IMR-90 (cell line): ENCODE data around the gene NEDD1. TPM values are rescaled to one million over a fixed set of nuclear protein-coding genes. Genes with fewer than 3 reads are reported as not detected.
A peak's percentile ranks its signal among the peaks of the same experiment; 100 is the strongest.

ENCODE experiments used
- ATAC-seq: fragments of 200-7000 bp; cut with Tn5 transposase; 2 replicates; pipeline ENCODE4 v1.9.1; 2020; ENCODE audit warnings: low read depth, mild to moderate bottlenecking, moderate library complexity
- BruUV-seq: library from RNA; stranded (reverse); fragments of 400-500 nt; replicated peaks from 2 replicates; lab custom pipeline; 2021; lab: Mats Ljungman, UMichigan
- CTCF ChIA-PET: fragments of 300-600 bp; formaldehyde crosslinking; extraction: SDS; loops from one replicate; lab custom pipeline; 2021; ENCODE audit warnings: antibody characterized with exemption; lab: Yijun Ruan, JAX
- POLR2A ChIA-PET: fragments of 300-600 bp; sonication (Branson Sonifier 250); formaldehyde crosslinking; loops from one replicate; lab custom pipeline; 2022; ENCODE audit warnings: antibody characterized with exemption; ENCODE audit not compliant: unreplicated experiment; lab: Charles Lee
- DNase-seq: peaks from one replicate; pipeline ENCODE4 v3.0.0; 2013
- H2AFZ ChIP-seq: replicated peaks from 2 replicates; pipeline ENCODE3; 2013; ENCODE audit warnings: low read length, mild to moderate bottlenecking; ENCODE audit not compliant: poor library complexity
- H2AK5ac ChIP-seq: 2 replicates; pipeline ENCODE4 v1.6.1; 2013; ENCODE audit warnings: low read depth, low read length, inconsistent platforms
- H2AK9ac ChIP-seq: replicated peaks from 2 replicates; pipeline ENCODE3; 2013; ENCODE audit warnings: mild to moderate bottlenecking, low read depth, low read length, moderate library complexity; ENCODE audit not compliant: poor library complexity
- H2BK120ac ChIP-seq: 2 replicates; pipeline ENCODE4 v1.6.1; 2013; ENCODE audit warnings: low read depth, low read length, inconsistent platforms
- H2BK15ac ChIP-seq: 3 replicates; pipeline ENCODE4 v1.6.1; 2013; ENCODE audit warnings: low read depth, low read length, inconsistent platforms
- H2BK20ac ChIP-seq: 2 replicates; pipeline ENCODE4 v1.6.1; 2013; ENCODE audit warnings: low read depth, mild to moderate bottlenecking, inconsistent platforms, low read length, moderate library complexity
- H2BK5ac ChIP-seq: 2 replicates; pipeline ENCODE4 v1.6.1; 2013; ENCODE audit warnings: mild to moderate bottlenecking, low read depth, low read length, inconsistent platforms; ENCODE audit not compliant: poor library complexity, severe bottlenecking
- H3K14ac ChIP-seq: replicated peaks from 2 replicates; pipeline ENCODE4 v1.6.1; 2013; ENCODE audit warnings: low read depth, low read length, inconsistent platforms
- H3K18ac ChIP-seq: 2 replicates; pipeline ENCODE4 v1.6.1; 2013; ENCODE audit warnings: low read depth, low read length, control low read depth
- H3K23ac ChIP-seq: 2 replicates; pipeline ENCODE4 v1.6.1; 2013; ENCODE audit warnings: low read depth, low read length, inconsistent platforms
- H3K27ac ChIP-seq: 2 replicates; pipeline ENCODE4 v1.5.1; 2013; ENCODE audit warnings: mild to moderate bottlenecking, control low read depth, low read length; ENCODE audit not compliant: insufficient read depth
- H3K27me3 ChIP-seq: 2 replicates; pipeline ENCODE4 v1.6.1; 2013; ENCODE audit warnings: low read length; ENCODE audit not compliant: control insufficient read depth, insufficient read depth
- H3K36me3 ChIP-seq: 2 replicates; pipeline ENCODE4 v1.6.1; 2013; ENCODE audit warnings: low read length, mixed read lengths; ENCODE audit not compliant: control insufficient read depth, insufficient read depth
- H3K4ac ChIP-seq: 2 replicates; pipeline ENCODE4 v1.6.1; 2013; ENCODE audit warnings: low read depth, low read length, inconsistent platforms
- H3K4me1 ChIP-seq: 2 replicates; pipeline ENCODE4 v1.6.1; 2013; ENCODE audit warnings: low read length, mixed read lengths; ENCODE audit not compliant: control insufficient read depth, insufficient read depth
- H3K4me2 ChIP-seq: 2 replicates; pipeline ENCODE4 v1.6.1; 2013; ENCODE audit warnings: low read depth, mild to moderate bottlenecking, control low read depth, low read length, moderate library complexity
- H3K4me3 ChIP-seq: 2 replicates; pipeline ENCODE4 v1.5.1; 2013; ENCODE audit warnings: low read depth, mild to moderate bottlenecking, control low read depth, low read length, moderate library complexity; ENCODE audit not compliant: insufficient read depth
- H3K56ac ChIP-seq: 2 replicates; pipeline ENCODE4 v1.6.1; 2013; ENCODE audit warnings: low read length, inconsistent platforms; ENCODE audit not compliant: insufficient read depth; ENCODE audit errors: extremely low read depth
- H3K79me1 ChIP-seq, 2 experiments: 2 replicates each; pipeline ENCODE4 v1.6.1; 2013; ENCODE audit warnings: low read length in 2 of 2, inconsistent platforms in 1 of 2, low read depth in 1 of 2
- H3K9ac ChIP-seq: 2 replicates; pipeline ENCODE4 v1.6.1; 2013; ENCODE audit warnings: low read depth, low read length, control low read depth
- H3K9me1 ChIP-seq: 2 replicates; pipeline ENCODE4 v1.6.1; 2013; ENCODE audit warnings: low read length, inconsistent platforms; ENCODE audit not compliant: insufficient read depth
- H3K9me3 ChIP-seq: 2 replicates; pipeline ENCODE4 v1.6.1; 2013; ENCODE audit warnings: low read length; ENCODE audit not compliant: control insufficient read depth, insufficient read depth
- H4K20me1 ChIP-seq: 2 replicates; pipeline ENCODE4 v1.6.1; 2013; ENCODE audit warnings: low read length, inconsistent platforms; ENCODE audit not compliant: insufficient read depth
- H4K5ac ChIP-seq: 2 replicates; pipeline ENCODE4 v1.6.1; 2013; ENCODE audit warnings: mild to moderate bottlenecking, low read depth, low read length, control low read depth
- H4K8ac ChIP-seq, 2 experiments: 2 replicates each; pipeline ENCODE4 v1.6.1; 2013; ENCODE audit warnings: low read depth in 2 of 2, low read length in 2 of 2, control low read depth in 1 of 2, inconsistent platforms in 1 of 2
- H4K91ac ChIP-seq: 2 replicates; pipeline ENCODE4 v1.6.1; 2013; ENCODE audit warnings: low read depth, low read length, inconsistent platforms; ENCODE audit not compliant: insufficient read depth
- BHLHE40 ChIP-seq: fragments of 150-350 bp; IDR thresholded peaks from 2 replicates; pipeline ENCODE4 v1.6.1; 2016; ENCODE audit warnings: mild to moderate bottlenecking, low read depth, low read length
- CEBPB ChIP-seq: IDR thresholded peaks from 2 replicates; pipeline ENCODE4 v1.6.1; 2012; ENCODE audit warnings: low read depth, low read length, improper control_type of control experiment
- CHD1 ChIP-seq: IDR thresholded peaks from 2 replicates; pipeline ENCODE4 v1.6.1; 2012; ENCODE audit warnings: low read depth, low read length, improper control_type of control experiment
- FOS ChIP-seq: fragments of 150-350 bp; IDR thresholded peaks from 2 replicates; pipeline ENCODE4 v1.6.1; 2016; ENCODE audit warnings: low read depth, low read length
- MAFK ChIP-seq: IDR thresholded peaks from 2 replicates; pipeline ENCODE4 v1.6.1; 2012; ENCODE audit warnings: low read depth, low read length, improper control_type of control experiment
- MAZ ChIP-seq: IDR thresholded peaks from 2 replicates; pipeline ENCODE4 v1.6.1; 2012; ENCODE audit warnings: low read depth, mild to moderate bottlenecking, low read length, improper control_type of control experiment, moderate library complexity, borderline replicate concordance
- MXI1 ChIP-seq: IDR thresholded peaks from 2 replicates; pipeline ENCODE4 v1.6.1; 2012; ENCODE audit warnings: low read depth, mild to moderate bottlenecking, low read length, moderate library complexity, borderline replicate concordance
- NFE2L2 ChIP-seq: fragments of 150-350 bp; IDR thresholded peaks from 2 replicates; pipeline ENCODE4 v1.6.1; 2016; ENCODE audit warnings: low read depth, mild to moderate bottlenecking, low read length
- POLR2A ChIP-seq: IDR thresholded peaks from 2 replicates; pipeline ENCODE4 v1.6.1; 2012; ENCODE audit warnings: mild to moderate bottlenecking, low read depth, low read length
- RCOR1 ChIP-seq: IDR thresholded peaks from 2 replicates; pipeline ENCODE4 v1.6.1; 2012; ENCODE audit warnings: mild to moderate bottlenecking, low read length, improper control_type of control experiment; ENCODE audit not compliant: insufficient replicate concordance
- SMC3 ChIP-seq: fragments of 150-350 bp; IDR thresholded peaks from 2 replicates; pipeline ENCODE4 v1.6.1; 2016; ENCODE audit warnings: low read depth, mild to moderate bottlenecking, antibody characterized with exemption, low read length, moderate library complexity
- WGBS, 2 experiments: methylation state at CpG; one replicate each; pipeline versions ENCODE4 v1.1.5 to v1.1.7; 2013; ENCODE audit warnings: missing lambda C conversion rate in 2 of 2; ENCODE audit not compliant: insufficient read length in 1 of 2; ENCODE audit errors: extremely low coverage in 2 of 2; 5-methylcytosine and 5-hydroxymethylcytosine counted together
- dilution Hi-C: fragments of 300-500 bp; cut with HindIII; formaldehyde crosslinking; loops from one replicate; pipeline ENCODE4 v1.14.3; 2018; ENCODE audit warnings: low sequenced_read_pairs; ENCODE audit not compliant: unreplicated experiment
- in situ Hi-C: fragments of 300-500 bp; cut with MboI; formaldehyde crosslinking; loops from 3 replicates; pipeline ENCODE4 v1.14.3; 2019; ENCODE audit warnings: low sequenced_read_pairs, inconsistent platforms, mixed read lengths
- intact Hi-C: fragments of 100-400 bp; cut with micrococcal nuclease; formaldehyde crosslinking; loops from 2 replicates; pipeline ENCODE4 v1.10.0; 2022
- polyA plus RNA-seq, 3 experiments: library from polyadenylated mRNA; depleted of rRNA; stranded (reverse); fragments of >200 nt; gene quantifications; 2 replicates each; pipeline ENCODE4 v1.2.3, GENCODE V29; 2012; ENCODE audit warnings: low replicate concordance in 1 of 3
- total RNA-seq: library from RNA; depleted of rRNA; stranded (reverse); fragments of >200 nt; gene quantifications from 2 replicates; pipeline ENCODE4 v1.2.3, GENCODE V29; 2012
- TF ChIP-seq, protein P1 (sequence below): fragments of 150-350 bp; IDR thresholded peaks from 2 replicates; pipeline ENCODE4 v1.6.1; 2016; ENCODE audit warnings: low read depth, mild to moderate bottlenecking, low read length, moderate library complexity, borderline replicate concordance
- TF ChIP-seq, protein P2 (sequence below): conservative IDR thresholded peaks from 2 replicates; pipeline ENCODE4 v1.5.1; 2012; ENCODE audit warnings: mild to moderate bottlenecking, low read depth, low read length, improper control_type of control experiment
- TF ChIP-seq, protein P3 (sequence below): fragments of 150-350 bp; IDR thresholded peaks from 2 replicates; pipeline ENCODE4 v1.6.1; 2017; ENCODE audit warnings: mild to moderate bottlenecking, antibody characterized with exemption, low read length, low read depth

NEDD1 gene
- total and polyA plus RNA-seq, 2 of the 4 experiments (the other 2 are of a cell fraction) = 10.0 to 48.0 TPM

DNA sequence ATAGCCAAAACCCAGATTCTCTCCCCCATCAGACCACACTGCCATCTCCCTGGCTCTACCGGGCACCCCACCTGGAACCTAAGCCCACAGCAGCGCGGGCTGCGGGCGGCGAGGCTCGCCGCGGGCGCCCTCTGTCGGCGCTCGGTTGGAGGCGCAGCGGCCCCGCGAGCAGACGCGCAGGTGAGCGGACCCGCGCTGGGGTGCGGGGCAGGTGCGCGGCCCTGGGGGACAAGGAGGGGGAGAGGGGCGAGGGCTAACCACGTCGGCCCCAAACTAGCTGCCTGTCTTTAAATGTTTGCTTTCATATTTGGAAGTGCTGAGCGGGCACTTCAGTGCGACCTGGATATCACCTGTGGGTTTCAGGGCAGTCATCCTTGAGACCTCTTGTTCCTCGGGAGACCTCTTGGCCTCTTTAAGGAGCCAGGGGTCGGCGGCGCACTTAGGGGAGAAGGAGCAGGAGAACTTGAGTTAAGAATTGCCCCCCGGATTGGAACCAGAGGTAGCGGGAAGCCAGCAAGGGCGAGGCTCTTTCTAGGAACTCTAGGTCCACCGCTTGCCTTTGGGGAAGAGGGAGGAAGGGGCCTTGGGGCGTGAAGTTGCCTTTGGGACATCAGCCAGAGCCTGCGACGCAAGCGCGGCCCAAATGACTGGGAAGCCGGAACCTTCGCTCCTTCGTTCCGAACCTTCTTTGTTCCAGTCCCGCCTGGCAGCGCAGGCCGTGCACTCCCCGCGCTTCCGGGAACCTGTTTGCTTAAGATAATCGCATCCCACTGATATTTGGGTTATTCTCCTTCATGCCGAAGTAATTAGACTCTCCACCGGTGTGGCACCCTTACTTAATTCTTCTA, 78.7 kb downstream of the NEDD1 start:
- H4K5ac ChIP-seq = no peak overlapping the region
- ATAC-seq (peak; percentile 75), DNase-seq (no peak)
- H2BK5ac ChIP-seq = no peak overlapping the region
- no peaks in the 10 kb centered on the region for H4K20me1 ChIP-seq
- H3K9ac ChIP-seq = no peak overlapping the region
- POLR2A ChIA-PET = no interaction called here
- H3K4me2 ChIP-seq = peak overlapping the region; percentile 72
- no peak overlapping the region for H3K27ac ChIP-seq
- H3K36me3 ChIP-seq = no peaks in the 10 kb centered on the region
- H3K18ac ChIP-seq = no peak overlapping the region
- CTCF ChIA-PET = interaction anchor here (0.6 to 1.4 kb wide), 5 partner anchors 8 to 323 kb away, joined by 3 to 6 read pairs (median 3); no protein-coding TSS in a partner anchor
- H3K79me1 ChIP-seq = no peaks in the 10 kb centered on the region
- no TSS peak for BruUV-seq
- H3K4me1 ChIP-seq = no peaks in the 10 kb centered on the region
- no peaks in the 10 kb centered on the region for H3K9me1 ChIP-seq
- no peak overlapping the region for H2AK5ac ChIP-seq
- H3K23ac ChIP-seq = no peak overlapping the region
- no peak overlapping the region for H3K4ac ChIP-seq
- peak overlapping the region; percentile 57 for H2AK9ac ChIP-seq
- H3K4me3 ChIP-seq = peak overlapping the region; percentile 10
- peak overlapping the region; percentile 82 for H2AFZ ChIP-seq
- no peak overlapping the region for H3K56ac ChIP-seq
- no peak overlapping the region for H2BK120ac ChIP-seq
- H4K8ac ChIP-seq = no peak overlapping the region
- no peak overlapping the region for H4K91ac ChIP-seq
- H2BK20ac ChIP-seq = no peak overlapping the region
- in situ Hi-C loops (loop anchor here (10.0 to 25.0 kb wide), 2 partner anchors 401 to 1402 kb away; no protein-coding TSS in a partner anchor), intact Hi-C loops (loop anchor here (1.0 kb wide), 2 partner anchors 407 to 1412 kb away; no protein-coding TSS in a partner anchor), dilution Hi-C loops (no loop called here)
- H3K27me3 ChIP-seq = peaks cover 10% of the 10 kb centered on the region
- no peak overlapping the region for H3K14ac ChIP-seq
- H3K9me3 ChIP-seq = no peaks in the 10 kb centered on the region
- 0% methylated on average over 1 of the region's 56 CpGs; no CpG with 5 or more reads in 1 of the 2 experiments for WGBS, 2 experiments
- no peak overlapping the region for H2BK15ac ChIP-seq
- TF ChIP-seq BHLHE40 (no peak), MXI1 (no peak), NFE2L2 (no peak), CEBPB (no peak), CHD1 (no peak), POLR2A (no peak), MAFK (peak; percentile 39; the same call in 1 of the 2 replicates), SMC3 (peak; percentile 47), FOS (no peak), RCOR1 (no peak), MAZ (no peak)
- TF ChIP-seq, protein P1, sequence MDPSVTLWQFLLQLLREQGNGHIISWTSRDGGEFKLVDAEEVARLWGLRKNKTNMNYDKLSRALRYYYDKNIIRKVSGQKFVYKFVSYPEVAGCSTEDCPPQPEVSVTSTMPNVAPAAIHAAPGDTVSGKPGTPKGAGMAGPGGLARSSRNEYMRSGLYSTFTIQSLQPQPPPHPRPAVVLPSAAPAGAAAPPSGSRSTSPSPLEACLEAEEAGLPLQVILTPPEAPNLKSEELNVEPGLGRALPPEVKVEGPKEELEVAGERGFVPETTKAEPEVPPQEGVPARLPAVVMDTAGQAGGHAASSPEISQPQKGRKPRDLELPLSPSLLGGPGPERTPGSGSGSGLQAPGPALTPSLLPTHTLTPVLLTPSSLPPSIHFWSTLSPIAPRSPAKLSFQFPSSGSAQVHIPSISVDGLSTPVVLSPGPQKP = no peak
- TF ChIP-seq, protein P2, sequence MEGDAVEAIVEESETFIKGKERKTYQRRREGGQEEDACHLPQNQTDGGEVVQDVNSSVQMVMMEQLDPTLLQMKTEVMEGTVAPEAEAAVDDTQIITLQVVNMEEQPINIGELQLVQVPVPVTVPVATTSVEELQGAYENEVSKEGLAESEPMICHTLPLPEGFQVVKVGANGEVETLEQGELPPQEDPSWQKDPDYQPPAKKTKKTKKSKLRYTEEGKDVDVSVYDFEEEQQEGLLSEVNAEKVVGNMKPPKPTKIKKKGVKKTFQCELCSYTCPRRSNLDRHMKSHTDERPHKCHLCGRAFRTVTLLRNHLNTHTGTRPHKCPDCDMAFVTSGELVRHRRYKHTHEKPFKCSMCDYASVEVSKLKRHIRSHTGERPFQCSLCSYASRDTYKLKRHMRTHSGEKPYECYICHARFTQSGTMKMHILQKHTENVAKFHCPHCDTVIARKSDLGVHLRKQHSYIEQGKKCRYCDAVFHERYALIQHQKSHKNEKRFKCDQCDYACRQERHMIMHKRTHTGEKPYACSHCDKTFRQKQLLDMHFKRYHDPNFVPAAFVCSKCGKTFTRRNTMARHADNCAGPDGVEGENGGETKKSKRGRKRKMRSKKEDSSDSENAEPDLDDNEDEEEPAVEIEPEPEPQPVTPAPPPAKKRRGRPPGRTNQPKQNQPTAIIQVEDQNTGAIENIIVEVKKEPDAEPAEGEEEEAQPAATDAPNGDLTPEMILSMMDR = peak; percentile 64
- TF ChIP-seq, protein P3, sequence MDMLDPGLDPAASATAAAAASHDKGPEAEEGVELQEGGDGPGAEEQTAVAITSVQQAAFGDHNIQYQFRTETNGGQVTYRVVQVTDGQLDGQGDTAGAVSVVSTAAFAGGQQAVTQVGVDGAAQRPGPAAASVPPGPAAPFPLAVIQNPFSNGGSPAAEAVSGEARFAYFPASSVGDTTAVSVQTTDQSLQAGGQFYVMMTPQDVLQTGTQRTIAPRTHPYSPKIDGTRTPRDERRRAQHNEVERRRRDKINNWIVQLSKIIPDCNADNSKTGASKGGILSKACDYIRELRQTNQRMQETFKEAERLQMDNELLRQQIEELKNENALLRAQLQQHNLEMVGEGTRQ = no peak
